Activated CD8-positive, alpha-beta memory T cell treated with anti-CD3 and anti-CD28 coated beads, Interleukin-2, amount 50 U/mL, for 1 hour (primary cell): Measurements from ENCODE around the gene MYH10.

ENCODE experiments used
- DNase-seq: peaks from one replicate; pipeline ENCODE4 v3.0.0-alpha.2; 2020; ENCODE audit errors: extremely low read depth

Gene MYH10

DNA sequence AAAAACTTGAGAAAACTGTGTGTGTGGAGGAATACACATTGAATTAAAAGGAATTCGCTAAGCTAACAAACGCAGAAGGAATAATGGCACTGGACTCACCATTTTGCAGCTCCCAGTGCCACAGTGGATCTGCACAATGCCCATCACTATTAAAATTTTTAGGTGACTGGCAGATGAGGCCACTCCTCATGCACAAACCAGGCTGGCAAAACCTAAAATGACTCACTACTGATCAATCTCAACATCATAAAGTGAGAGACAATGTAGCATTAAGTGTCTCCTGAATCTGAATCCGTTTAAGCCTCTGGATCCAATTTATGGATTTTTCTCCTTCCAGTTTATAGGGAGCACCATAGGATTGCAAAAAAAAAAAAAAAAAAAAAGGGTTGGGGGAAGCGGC lies 20.6 kb downstream of the MYH10 start:
- no peak for DNase-seq

DNA sequence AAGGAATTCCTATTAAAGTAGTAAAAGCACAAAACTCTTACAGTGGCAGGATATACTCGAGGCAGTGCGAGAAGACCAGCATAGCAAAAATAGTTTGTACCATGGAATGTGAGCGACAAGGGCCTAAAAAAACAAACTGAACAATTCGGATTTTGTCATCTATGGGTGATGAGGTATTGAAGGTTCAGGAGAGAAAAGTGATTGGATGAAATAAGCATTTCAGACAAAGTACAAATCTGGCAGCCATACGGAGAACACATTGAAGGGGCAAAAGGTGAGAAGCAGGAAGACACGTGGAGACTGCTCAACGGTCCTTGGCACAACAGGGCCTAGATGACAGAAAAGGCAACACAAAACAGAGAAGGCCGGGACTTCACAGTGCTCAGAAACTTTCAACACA lies 22.5 kb downstream of the MYH10 start:
- no peak for DNase-seq

DNA sequence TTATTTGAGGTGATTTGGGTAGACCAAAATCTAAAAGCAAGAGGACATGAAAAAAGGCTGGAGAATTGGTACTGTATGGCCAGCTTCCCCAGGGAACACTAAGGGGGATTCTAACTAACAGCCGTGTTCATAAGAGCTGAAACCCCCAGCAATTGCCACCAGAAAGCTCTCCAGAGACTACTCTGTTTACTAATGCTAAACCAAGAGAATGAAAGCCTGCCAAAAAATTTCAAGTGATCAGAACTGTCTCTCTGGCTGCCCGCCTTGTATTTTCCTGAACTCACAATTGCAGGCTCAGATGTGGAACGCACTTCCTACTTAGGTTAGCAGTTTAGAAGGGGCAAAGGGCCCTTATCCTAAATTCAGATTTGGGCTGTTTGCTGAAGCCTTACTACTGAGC lies 24.1 kb downstream of the MYH10 start:
- DNase-seq: no peak

DNA sequence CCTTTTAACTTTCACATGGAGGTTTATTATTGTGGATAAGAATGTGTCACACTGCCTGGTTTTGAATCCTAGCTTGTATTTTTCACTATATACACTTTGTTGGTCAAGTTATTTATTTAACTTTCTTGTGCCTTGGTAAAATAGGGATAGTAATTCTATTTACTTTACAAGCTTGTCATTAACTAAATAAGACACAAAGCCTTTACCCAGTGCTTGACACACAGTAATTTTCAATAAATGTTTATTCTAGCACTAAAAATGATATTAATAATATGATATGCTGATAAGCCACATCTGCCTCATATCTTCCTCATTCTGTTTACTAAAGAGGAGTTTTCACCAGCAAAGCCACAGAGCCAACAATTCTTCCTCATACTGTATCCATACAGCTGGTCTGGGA lies 27.8 kb downstream of the MYH10 start:
- no peak for DNase-seq

DNA sequence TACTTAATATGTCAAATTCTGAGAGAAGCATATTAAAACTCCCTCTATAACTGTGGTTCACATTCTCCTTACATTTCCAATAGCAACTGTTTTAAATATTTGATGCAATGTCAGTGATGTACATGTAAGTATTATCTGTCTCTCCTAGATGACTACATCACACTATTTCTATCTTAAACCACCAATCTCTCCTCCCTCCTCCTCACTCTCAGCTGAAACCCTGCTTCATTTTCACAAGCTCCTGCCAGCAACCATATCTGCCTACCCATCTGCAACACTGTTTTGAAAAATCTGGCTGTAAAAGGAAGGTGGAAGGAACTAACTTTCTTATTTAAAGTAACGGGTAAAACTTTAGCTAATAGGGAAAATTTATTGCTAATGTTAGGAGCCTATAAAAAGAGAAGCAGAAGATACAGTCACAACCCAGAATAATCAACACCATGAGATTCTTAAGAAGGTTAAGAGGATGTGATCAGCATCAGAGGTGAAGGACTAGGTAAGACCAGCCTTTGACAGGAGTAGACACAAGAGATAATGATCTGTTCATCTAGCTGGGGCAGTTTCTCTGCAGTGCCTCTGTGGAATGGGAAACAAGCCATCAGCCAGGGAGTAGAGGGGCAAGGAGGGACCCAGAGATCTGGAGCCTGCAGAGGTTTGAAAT lies 31.0 kb downstream of the MYH10 start:
- no peak for DNase-seq

DNA sequence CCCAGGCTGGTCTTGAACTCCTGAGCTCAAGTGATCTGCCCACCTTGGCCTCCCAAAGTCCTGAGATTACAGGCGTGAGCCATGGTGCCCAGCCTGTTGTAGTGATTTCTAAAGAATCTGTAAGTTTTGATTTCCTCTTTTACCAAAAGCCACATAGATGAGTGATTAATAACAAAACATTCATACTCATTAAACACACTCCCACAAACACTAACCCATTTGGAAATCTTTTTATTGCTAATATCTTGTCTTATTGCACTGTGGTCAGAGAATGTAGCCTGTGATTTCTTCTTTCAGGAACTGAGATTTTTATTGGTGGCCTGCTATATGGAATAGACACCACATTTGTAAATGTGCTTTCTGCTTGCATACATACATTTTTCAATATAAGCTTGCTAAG lies 31.6 kb downstream of the MYH10 start:
- DNase-seq: no peak

DNA sequence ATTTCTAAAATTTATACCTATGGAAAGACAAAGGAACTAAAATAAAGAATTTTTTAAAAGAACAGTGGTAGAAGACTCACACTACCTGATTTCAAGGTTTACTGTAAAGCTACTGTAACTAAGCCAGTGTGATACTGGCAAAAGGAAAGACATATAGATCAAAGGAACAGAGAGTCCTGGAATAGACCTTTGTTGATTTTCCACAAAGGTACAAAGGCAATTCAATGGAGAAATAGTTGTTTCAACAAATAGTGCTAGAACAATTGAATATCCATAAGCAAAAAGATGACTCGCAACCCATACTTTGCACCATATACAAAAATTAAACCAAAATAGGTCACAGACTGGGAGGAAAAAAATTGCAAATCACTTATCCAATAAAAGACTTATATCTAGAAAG lies 36.7 kb downstream of the MYH10 start:
- no peak for DNase-seq

DNA sequence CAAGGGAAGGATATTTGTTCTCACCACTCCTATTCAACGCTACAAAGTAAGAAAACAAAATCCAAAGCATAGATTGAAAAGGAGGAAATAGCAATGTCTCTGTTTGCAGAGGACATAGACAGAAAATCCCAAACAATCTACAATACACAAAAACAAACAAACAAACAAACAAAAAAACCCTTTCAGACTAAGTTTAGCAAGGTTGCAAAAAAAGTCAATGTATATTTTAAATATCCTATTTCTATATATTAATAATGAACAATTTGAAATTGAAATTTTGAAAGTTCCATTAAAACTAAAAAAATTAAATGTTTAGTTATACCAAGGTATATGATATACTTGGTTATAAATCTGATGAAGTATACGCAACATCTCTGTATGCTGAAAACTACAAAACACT lies 37.2 kb downstream of the MYH10 start:
- DNase-seq: no peak

DNA sequence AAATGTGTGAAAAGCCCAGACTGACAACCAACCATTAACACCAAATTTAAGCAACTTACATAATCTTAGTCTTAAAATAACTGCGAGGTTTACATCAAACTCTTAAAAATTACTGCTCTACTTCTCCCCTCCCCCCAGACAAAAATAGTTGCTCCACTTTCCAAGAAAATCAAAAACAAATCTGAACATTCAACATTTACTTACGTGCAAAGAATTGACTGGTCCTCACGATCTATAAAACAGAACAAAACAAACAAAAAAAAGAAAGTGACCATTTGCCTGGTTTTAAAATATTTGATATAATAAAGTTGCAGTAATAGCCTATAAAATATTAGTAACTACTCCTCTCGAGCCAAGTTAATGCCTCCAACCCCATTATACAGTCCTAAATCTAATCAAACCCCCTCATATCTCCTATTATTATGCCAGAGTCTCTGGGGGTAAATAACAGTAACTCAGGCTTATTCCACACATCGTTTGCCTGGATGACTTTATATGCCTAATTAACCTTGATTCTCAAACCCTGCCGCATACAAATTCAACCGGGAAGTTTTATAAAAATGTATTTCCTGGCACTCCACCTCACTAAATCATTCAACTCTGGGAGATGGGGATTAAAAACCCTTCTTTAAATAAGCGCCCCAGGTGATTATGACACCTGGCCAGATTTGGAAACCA lies 41.5 kb downstream of the MYH10 start:
- DNase-seq: no peak

DNA sequence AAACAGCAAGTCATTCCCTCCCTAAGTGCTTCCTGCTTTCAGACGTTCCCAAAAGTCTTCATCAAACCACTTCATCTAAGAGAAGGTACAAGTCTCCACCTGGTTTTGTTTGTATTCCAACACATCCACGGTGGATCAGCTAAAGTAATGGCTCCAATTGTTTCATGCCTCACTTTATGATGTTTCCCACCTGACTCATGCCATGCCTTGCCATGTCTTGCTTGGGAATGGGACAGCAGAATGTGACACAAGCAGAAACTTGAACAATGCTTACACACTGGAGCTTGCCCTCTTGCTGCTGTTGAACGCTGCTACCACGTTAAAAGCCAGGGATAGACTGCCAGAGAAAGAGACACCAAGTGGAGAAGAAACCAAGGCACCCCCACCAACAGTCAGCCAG lies 43.8 kb downstream of the MYH10 start:
- no peak for DNase-seq

DNA sequence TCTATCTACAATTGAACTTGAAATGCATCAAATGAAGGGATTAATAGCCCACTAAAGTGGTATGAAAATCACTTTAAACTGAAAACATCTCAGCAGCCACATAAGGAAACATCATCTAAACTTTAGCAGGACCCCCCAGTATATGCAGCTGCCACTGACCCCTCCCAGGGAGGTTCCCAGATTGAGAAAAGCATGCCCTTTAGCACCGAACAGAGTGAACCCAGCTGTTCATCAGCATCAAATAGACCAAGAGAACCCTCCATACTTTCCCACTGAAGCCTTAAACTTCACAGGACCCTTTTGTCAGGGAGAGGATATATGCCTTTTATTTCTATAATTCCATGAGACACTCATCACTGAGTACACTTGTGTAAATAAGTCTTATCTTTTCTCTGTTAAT lies 44.6 kb downstream of the MYH10 start:
- DNase-seq: no peak

DNA sequence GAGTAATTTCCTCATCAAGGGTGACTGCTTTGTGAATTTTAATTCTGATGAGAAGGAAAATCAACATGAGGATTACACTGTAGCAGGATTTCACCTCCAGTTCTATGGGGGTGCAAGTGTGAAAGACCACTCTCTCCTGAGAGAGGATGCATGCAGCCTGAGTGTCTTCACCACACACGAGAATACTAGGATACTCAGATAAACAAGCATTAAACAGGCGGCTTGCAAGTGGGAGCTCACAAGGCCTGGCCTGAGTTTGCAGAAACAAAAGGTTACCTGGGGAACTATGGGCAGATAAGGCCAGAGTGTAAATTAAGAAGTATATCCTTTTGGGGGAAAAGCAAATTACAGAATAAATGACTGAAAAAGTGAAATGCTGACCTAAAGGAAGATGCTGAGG lies 46.6 kb downstream of the MYH10 start:
- DNase-seq: no peak

DNA sequence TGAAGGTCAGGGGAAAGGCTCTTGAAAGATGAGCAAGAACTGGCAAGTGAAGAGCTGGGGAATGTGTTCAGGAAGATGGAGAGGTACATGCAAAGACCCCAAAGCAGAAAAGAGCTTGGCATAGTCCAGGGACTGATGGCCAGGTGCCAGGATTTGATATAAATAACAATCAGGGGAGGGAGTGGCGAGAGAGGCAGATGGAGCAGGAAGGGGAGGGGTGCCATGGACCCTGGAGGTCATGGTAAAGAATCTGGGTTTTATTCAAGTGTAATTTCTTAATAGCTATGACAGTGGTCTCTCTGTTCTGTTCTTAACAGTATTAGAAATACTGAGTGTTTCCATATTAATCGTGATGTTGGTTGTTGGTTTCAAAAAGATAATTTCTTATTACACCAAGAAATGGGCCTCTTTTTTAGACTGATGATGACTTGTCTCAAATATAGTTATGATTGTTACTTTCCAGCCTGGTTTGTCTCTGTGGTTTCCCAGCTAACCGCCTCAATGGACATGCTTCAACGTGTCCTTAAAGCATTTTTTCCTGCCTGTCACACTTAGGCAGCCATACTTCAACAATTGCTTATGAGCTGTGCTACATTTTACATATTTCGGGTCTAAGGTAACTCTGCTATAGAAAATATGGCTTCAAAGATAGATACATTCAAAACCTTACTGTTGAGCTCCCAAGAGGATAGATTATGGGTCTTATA lies 49.4 kb downstream of the MYH10 start:
- DNase-seq: no peak

DNA sequence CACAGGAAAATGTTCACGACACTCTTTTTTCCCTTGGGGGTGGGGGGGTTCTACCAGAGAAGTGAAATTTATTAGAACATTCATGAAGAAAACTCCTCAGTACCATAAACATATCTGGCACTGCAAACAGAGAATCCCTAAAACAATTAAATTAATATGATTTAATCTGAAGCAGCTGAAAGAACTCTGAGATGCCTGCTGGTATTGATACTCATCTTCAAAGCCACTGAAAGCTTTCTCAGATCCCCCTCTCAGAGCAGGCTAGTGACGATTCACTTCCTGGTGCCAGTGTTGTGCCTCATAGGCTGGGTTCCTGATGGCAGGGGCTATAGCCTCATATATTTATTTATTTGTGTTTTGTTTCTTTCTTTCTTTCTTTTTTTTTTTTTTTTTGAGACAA lies 52.7 kb downstream of the MYH10 start:
- no peak for DNase-seq

DNA sequence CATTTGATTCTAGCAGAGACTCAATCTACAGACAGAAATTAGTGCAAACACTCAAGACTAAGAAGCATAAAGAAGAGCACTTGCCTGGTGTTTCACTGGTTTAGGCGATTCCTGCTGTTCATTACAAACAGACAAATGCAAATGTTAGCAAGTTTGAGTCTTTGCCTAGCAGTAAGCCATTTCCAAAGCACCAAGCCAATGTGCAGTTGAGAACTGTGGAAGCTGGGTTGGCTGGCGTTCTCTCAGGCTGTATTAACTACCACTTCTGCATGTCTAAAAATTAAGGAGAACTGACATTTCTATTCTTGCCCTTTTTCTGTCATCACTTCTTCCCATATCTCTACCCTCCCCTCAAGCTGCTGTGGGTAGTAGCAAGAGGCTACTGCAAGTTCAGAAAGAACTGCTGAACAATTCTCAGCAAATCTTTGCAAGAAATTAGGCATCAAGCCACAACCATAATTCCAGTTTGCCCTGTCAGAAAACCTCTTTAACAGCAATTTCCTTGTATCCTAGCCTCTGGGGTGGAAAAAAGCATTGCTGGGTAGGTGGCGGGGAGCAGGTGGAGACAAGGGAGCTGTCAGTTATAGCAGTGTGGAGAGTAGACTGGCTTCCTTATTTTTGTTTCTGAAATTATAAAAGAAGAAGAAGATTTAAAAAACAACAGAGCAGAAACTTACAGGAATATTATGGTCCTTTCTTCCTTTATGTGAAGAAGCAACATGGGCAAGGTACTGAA lies 53.8 kb downstream of the MYH10 start:
- DNase-seq: no peak

DNA sequence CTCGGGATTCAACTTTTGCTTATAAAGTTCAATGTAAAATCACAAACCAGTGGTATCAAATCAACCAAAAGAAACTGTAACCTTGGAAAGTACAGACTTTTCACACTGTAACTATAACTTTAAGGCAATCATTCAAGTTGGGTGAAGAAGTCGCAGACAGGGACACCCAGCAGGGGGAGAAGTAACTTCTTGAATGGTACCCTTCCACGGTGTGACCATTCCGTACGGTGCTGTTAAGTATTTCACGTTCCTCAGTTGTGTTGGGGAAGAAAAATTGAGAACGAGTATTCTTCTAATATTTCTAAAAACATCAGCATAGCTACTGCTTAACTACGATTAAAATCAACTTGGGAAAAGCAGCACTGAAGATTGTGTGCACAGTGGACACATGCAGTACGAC lies 55.8 kb downstream of the MYH10 start:
- no peak for DNase-seq

DNA sequence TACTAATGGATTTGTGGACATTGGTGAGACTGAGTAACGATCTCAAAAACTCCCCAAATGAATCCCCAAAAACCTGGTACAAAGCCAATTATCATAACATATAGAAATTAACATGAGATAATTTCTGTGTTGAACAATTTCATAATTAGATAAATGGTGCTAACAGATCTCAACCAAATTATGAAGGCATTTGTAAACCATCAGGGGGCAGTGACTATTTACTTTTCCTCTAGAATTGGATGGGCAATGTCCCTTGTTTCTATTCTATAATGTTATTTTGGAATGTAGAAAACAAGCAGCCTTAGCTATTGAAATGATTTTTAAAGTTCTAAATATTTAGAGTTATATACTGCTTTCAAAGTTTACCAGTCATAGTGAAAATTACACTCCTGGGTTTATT lies 57.8 kb downstream of the MYH10 start:
- no peak for DNase-seq

DNA sequence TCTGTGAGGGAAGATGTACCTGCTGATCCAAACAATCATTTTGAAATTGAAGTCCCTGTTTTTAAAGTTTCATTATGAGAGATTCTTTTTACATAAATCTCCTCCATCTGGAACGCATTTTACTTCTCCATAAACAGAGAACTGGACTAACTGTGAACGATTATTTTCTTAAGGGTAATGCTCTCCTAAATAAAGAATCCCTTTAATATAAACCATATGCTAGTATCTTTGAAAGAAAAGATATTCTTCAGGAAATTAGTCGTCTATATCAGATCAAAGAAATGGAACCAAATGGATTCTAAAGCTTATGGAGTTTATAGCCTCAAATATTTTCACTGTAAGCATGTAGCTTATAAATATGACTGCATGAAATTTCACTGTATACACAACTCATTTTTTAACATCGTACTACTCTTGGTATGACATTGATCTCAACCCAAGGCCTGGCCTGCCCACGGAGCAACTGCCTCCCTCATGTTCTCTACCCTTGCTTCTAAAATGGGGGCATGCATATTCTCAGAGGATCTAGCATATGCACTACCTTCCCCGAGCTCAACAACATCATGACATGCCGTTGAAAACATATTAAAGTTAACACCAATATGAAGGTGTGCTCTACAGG lies 66.4 kb downstream of the MYH10 start:
- DNase-seq: no peak

DNA sequence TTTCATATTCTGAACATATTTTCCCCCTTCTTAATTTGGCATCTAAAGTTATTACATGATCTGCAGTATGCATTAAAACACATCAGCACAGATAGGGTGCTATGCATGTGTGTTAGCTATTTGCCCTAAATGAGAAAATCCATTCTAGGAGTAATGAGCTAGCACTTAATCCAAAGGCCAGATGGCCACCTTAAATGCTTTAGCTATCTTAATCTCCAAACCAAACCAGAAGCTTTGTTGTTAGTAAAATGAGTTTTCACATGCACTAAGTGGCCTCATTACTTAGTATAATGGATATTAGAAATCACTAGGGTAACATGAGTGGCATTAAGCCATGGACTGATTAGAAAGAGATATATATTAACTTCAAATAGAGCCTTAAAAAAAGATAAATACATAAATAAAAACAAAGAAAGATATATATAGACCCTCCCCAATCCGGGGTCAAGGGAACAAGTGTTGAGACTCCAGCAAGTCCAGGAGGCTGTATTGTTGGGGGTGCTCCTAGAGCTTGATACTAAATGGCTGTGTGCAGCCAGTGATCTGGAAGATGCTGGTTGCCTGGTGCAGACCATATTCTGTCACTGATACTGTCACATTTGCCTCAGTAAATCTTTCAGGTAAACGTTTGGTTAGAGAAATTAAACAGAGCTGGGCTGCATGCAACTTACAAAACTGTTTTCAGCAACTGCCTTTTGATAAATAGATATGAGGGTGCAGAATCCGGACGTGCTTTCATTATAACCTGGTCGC lies 67.3 kb downstream of the MYH10 start:
- no peak for DNase-seq

DNA sequence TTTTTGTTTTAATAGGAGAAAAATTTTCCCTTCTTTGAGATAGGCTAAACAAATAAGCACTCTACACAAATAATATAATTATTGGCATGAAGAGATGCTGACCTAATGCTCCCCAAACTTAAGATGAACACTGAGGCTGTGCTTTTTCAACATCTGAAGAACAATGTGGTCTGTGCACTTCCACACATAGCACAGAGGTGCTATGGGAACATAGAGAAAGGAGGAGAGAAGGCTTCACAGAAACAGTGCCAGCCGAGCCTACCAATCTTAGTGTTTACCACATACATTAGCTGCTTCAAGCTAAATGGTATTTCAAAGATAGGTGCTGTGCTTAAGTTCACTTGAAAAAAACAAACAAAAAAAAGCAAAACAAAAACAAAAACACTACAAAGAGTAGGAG lies 72.4 kb downstream of the MYH10 start:
- no peak for DNase-seq

DNA sequence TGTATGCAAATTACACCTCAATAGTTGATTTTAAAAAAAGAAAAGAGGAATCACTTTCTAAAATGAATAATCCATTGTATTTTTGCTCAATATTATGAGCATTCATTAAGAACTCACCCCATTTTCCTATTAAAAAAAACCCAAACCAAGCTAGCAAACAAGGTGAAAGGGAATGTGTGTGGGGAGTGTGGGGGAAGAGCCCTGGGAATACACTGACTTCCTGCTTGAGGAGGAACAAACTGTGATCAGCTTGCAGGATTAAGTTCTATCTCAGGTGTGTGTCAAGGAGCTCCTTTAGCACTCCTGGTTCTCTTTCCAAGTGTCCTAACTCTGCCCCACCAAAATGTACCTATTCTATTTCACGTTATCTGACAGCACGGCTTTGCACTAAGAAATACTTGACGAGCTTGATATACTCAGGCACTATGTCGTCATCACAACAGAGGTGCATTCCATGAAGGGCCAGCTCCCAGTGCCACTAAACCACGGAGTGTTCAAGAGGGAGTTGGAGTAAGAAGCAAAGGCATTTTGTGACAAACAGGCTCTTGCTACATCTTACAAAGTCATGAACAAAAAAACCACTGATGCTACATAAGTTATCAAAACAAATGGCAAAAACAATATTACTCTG lies 73.2 kb downstream of the MYH10 start:
- DNase-seq: no peak
